Endothelial cell of umbilical vein (primary cell): ENCODE data around the gene PPP1R9B. TPM values are rescaled to one million over a fixed set of nuclear protein-coding genes. Genes with fewer than 3 reads are reported as not detected.

Source experiments
- BruUV-seq: library from RNA; stranded (reverse); fragments of 400-500 nt; replicated peaks from 2 replicates; lab custom pipeline; 2021; lab: Mats Ljungman, UMichigan
- CTCF ChIA-PET: fragments of 300-600, 350-600 bp; sonication (Branson Sonifier 250); formaldehyde crosslinking; loops from one replicate; lab custom pipeline; 2021; ENCODE audit warnings: antibody characterized with exemption, inconsistent platforms; lab: Charles Lee
- POLR2A ChIA-PET: fragments of 300-600, 350-600 bp; sonication (Branson Sonifier 250); formaldehyde crosslinking; loops from one replicate; lab custom pipeline; 2021; ENCODE audit warnings: antibody characterized with exemption, inconsistent platforms; lab: Charles Lee
- DNase-seq: peaks from one replicate; pipeline ENCODE4 v3.0.0-alpha.2; 2011; ENCODE audit warnings: low read depth, low spot score
- FAIRE-seq: peaks from 2 replicates; lab custom pipeline; 2011; peaks lifted over from hg19 to GRCh38; lab: Jason Lieb, UNC
- H2AFZ ChIP-seq: 2 replicates; pipeline ENCODE4 v1.6.0; 2012; ENCODE audit warnings: low read depth, low read length, control low read depth, inconsistent platforms
- H3K27ac ChIP-seq: 2 replicates; pipeline ENCODE4 v1.5.1; 2011; ENCODE audit warnings: low read depth, mild to moderate bottlenecking, control low read depth, low read length, moderate library complexity; ENCODE audit not compliant: insufficient read depth
- H3K27me3 ChIP-seq, 2 experiments: 2 replicates each; pipeline versions ENCODE4 v1.6.0 to v1.6.1; 2011; ENCODE audit warnings: low read length in 2 of 2, mixed read lengths in 1 of 2; ENCODE audit not compliant: control insufficient read depth in 2 of 2, insufficient read depth in 2 of 2
- H3K36me3 ChIP-seq, 2 experiments: 2 replicates in 1 of 2; 3 replicates in 1 of 2; pipeline ENCODE4 v1.5.1; 2011; ENCODE audit warnings: low read length in 2 of 2, mild to moderate bottlenecking in 1 of 2, moderate library complexity in 1 of 2; ENCODE audit not compliant: control insufficient read depth in 2 of 2, insufficient read depth in 2 of 2; ENCODE audit errors: extremely low read depth in 1 of 2
- H3K4me1 ChIP-seq: 3 replicates; pipeline ENCODE4 v1.5.1; 2011; ENCODE audit warnings: mild to moderate bottlenecking, low read length; ENCODE audit not compliant: control insufficient read depth, insufficient read depth; ENCODE audit errors: extremely low read depth
- H3K4me2 ChIP-seq: 2 replicates; pipeline ENCODE4 v1.6.1; 2011; ENCODE audit warnings: low read length, control low read depth, mixed read lengths; ENCODE audit not compliant: insufficient read depth
- H3K4me3 ChIP-seq, 3 experiments: fragments of 200-600 bp in 1 of 3; sonication (generic), shearing (Covaris generic) in 1 of 3; replicated peaks in 1 of 3; 2 replicates each; pipeline ENCODE4 v1.5.1; 2011 to 2016; ENCODE audit warnings: control low read depth in 3 of 3, low read length in 3 of 3, mild to moderate bottlenecking in 2 of 3, inconsistent platforms in 1 of 3, low read depth in 1 of 3, moderate library complexity in 1 of 3; ENCODE audit not compliant: insufficient read depth in 1 of 3
- H3K79me2 ChIP-seq: 2 replicates; pipeline ENCODE4 v1.6.0; 2012; ENCODE audit warnings: low read length, inconsistent platforms; ENCODE audit not compliant: control insufficient read depth, insufficient read depth
- H3K9ac ChIP-seq: replicated peaks from 2 replicates; pipeline ENCODE3; 2011; ENCODE audit warnings: low read length, control low read depth; ENCODE audit not compliant: insufficient read depth; ENCODE audit errors: extremely low read depth
- H3K9me1 ChIP-seq: replicated peaks from 3 replicates; pipeline ENCODE4 v1.6.0; 2011; ENCODE audit warnings: mild to moderate bottlenecking, low read length; ENCODE audit not compliant: control insufficient read depth, insufficient read depth; ENCODE audit errors: extremely low read depth
- H3K9me3 ChIP-seq: replicated peaks from 2 replicates; pipeline ENCODE4 v1.5.1; 2012; ENCODE audit warnings: low read length, inconsistent platforms; ENCODE audit not compliant: control insufficient read depth, insufficient read depth
- H4K20me1 ChIP-seq: replicated peaks from 2 replicates; pipeline ENCODE3; 2011; ENCODE audit warnings: mild to moderate bottlenecking, low read length; ENCODE audit not compliant: control insufficient read depth, insufficient read depth; ENCODE audit errors: extremely low read depth
- EZH2 ChIP-seq: IDR thresholded peaks from 2 replicates; pipeline ENCODE4 v1.6.1; 2012; ENCODE audit warnings: borderline replicate concordance, low read depth, mild to moderate bottlenecking, moderate library complexity, low read length, inconsistent platforms; ENCODE audit not compliant: severe bottlenecking
- FOS ChIP-seq: IDR thresholded peaks from 2 replicates; pipeline ENCODE4 v1.6.1; 2011; ENCODE audit warnings: mild to moderate bottlenecking, low read length, moderate library complexity, borderline replicate concordance; ENCODE audit not compliant: insufficient read depth
- GATA2 ChIP-seq: IDR thresholded peaks from 2 replicates; pipeline ENCODE4 v1.7.0; 2011; ENCODE audit warnings: low read depth, mild to moderate bottlenecking, moderate library complexity, mixed read lengths, low read length; ENCODE audit not compliant: insufficient read length, insufficient read depth
- JUN ChIP-seq: IDR thresholded peaks from 2 replicates; pipeline ENCODE4 v1.6.1; 2011; ENCODE audit warnings: borderline replicate concordance, low read depth; ENCODE audit not compliant: insufficient read length, insufficient read depth
- MYC ChIP-seq: IDR thresholded peaks from one replicate; pipeline ENCODE4 v1.6.1; 2011; ENCODE audit warnings: mild to moderate bottlenecking, low read depth, low read length
- POLR2A ChIP-seq: IDR thresholded peaks from 2 replicates; pipeline ENCODE4 v1.6.1; 2012; ENCODE audit warnings: low read depth, mild to moderate bottlenecking, control low read depth, low read length
- POLR2AphosphoS5 ChIP-seq: IDR thresholded peaks from 2 replicates; pipeline ENCODE4 v1.6.1; 2012; ENCODE audit warnings: low read depth, mild to moderate bottlenecking, control low read depth, low read length, moderate library complexity; ENCODE audit not compliant: insufficient read depth
- dilution Hi-C: fragments of 300-500 bp; cut with MboI; formaldehyde crosslinking; loops from one replicate; pipeline ENCODE4 v1.15.0; 2019; ENCODE audit warnings: low sequenced_read_pairs; ENCODE audit not compliant: extremely low pct_ligation_motif_present
- intact Hi-C: fragments of 100-400 bp; cut with micrococcal nuclease; formaldehyde crosslinking; loops from one replicate; pipeline ENCODE4 v1.10.0; 2022
- polyA plus RNA-seq, 4 experiments: library from polyadenylated mRNA; depleted of rRNA in 3 of 4; stranded (reverse) in 3 of 4; unstranded in 1 of 4; fragments of >200 nt; gene quantifications; 2 replicates each; pipeline versions ENCODE4 v1.2.1 to v1.2.3, GENCODE V29; 2011 to 2012; ENCODE audit warnings: missing spikeins in 1 of 4
- total RNA-seq: library from RNA; stranded (reverse); gene quantifications from 2 replicates; pipeline ENCODE4 v1.2.3, GENCODE V29; 2021
- TF ChIP-seq, protein P1 (sequence below), 2 donors: IDR thresholded peaks; 1 replicate in 1 of 2; 2 replicates in 1 of 2; pipeline ENCODE4 v1.5.1; 2011; ENCODE audit warnings: low read length in 2 of 2, mild to moderate bottlenecking in 2 of 2, moderate library complexity in 2 of 2, control low read depth in 1 of 2, inconsistent platforms in 1 of 2, low read depth in 1 of 2; ENCODE audit not compliant: insufficient read depth in 1 of 2; ENCODE audit errors: extremely low read depth in 1 of 2
- TF ChIP-seq, protein P2 (sequence below): IDR thresholded peaks from 2 replicates; pipeline ENCODE4 v1.6.1; 2011; ENCODE audit not compliant: insufficient read depth, insufficient read length

PPP1R9B gene
- total and polyA plus RNA-seq, 2 donors (not counting 3 experiments of a cell fraction or from before 2014, with no cell fraction given), result 20.1 to 60.2 TPM

DNA sequence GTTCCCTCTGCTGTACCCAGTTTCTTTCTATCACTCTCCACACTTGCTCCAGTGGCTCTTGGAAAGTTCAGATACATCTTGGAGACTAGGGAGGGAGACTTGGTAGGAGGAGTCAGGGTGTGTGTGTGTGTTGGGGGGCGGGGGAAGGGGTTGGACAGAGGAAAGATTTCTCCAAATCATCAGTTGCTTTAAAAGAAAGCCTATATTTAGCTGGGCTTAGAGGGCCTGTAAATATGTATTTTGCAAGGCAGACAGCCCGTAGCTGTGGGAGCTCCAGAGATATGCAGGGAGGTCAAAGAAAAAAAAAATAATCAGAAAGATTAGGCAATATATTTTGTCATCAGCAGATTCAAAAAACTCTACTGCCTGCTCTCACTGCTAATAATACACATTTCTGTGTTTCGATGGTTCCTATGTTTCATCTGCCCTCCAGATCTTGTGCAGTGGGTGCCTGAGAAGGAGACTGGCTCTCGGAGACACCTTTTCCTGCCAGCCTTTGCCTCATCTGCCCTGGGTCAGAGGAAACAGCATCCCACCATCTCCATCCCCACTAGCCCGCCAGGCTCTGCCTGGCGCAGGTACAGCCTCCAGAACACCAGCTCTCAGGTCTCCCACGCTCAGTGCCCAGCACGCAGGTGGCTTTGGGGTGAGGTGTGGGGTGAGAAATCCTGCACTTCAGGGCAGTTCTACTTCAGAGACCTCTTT, 4.8 kb upstream of the PPP1R9B start:
- no peak for FAIRE-seq
- no peak overlapping the region for H2AFZ ChIP-seq
- H3K4me2 ChIP-seq, result no peak overlapping the region

GRCh38 chr17:50154604-50155003, 4.1 kb upstream of the PPP1R9B start:
- Histone ChIP-seq H3K36me3 (no peaks in the 10 kb centered on the region), H2AFZ (no peak overlapping the region), H3K9me1 (no peaks in the 10 kb centered on the region), H3K27me3 (no peaks in the 10 kb centered on the region), H3K79me2 (peaks cover 11% of the 10 kb centered on the region), H3K9ac (no peak overlapping the region), H3K4me1 (peaks cover 14% of the 10 kb centered on the region), H3K4me3 (no peak overlapping the region), H3K9me3 (no peaks in the 10 kb centered on the region), H3K4me2 (no peak overlapping the region), H4K20me1 (no peaks in the 10 kb centered on the region), H3K27ac (no peak overlapping the region)
- CTCF ChIA-PET, result interaction anchor here (1.0 to 4.5 kb wide), 2 partner anchors 14 to 37 kb away, joined by 3 to 34 read pairs; no protein-coding TSS in a partner anchor
- DNase-seq (no peak), FAIRE-seq (no peak)
- TF ChIP-seq MYC (no peak), FOS (no peak), JUN (no peak), EZH2 (no peak), GATA2 (no peak), POLR2A (no peak), POLR2AphosphoS5 (no peak)
- TF ChIP-seq, protein P1, sequence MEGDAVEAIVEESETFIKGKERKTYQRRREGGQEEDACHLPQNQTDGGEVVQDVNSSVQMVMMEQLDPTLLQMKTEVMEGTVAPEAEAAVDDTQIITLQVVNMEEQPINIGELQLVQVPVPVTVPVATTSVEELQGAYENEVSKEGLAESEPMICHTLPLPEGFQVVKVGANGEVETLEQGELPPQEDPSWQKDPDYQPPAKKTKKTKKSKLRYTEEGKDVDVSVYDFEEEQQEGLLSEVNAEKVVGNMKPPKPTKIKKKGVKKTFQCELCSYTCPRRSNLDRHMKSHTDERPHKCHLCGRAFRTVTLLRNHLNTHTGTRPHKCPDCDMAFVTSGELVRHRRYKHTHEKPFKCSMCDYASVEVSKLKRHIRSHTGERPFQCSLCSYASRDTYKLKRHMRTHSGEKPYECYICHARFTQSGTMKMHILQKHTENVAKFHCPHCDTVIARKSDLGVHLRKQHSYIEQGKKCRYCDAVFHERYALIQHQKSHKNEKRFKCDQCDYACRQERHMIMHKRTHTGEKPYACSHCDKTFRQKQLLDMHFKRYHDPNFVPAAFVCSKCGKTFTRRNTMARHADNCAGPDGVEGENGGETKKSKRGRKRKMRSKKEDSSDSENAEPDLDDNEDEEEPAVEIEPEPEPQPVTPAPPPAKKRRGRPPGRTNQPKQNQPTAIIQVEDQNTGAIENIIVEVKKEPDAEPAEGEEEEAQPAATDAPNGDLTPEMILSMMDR (IDR thresholded peaks at IDR 0.05; ENCODE audit: extremely low read depth in 1 of 2, insufficient read depth in 1 of 2, low read depth in 1 of 2, low read length in 2 of 2), result no peak
- TF ChIP-seq, protein P2, sequence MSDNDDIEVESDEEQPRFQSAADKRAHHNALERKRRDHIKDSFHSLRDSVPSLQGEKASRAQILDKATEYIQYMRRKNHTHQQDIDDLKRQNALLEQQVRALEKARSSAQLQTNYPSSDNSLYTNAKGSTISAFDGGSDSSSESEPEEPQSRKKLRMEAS, result no peak
- BruUV-seq, result no TSS peak
- intact Hi-C loops (no loop called here), dilution Hi-C loops (no loop called here)
- POLR2A ChIA-PET, result no interaction called here

More for the DNA sequence above, 4.8 kb upstream of the PPP1R9B start:
- Histone ChIP-seq H3K9ac (no peak overlapping the region), H4K20me1 (no peaks in the 10 kb centered on the region), H3K9me1 (no peaks in the 10 kb centered on the region), H3K4me3 (no peak overlapping the region), H3K9me3 (no peaks in the 10 kb centered on the region), H3K4me1 (peaks cover 14% of the 10 kb centered on the region), H3K27me3 (peaks cover 0 to 2% of the 10 kb centered on the region in 2 experiments), H3K36me3 (no peaks in the 10 kb centered on the region), H3K27ac (no peak overlapping the region), H3K79me2 (peaks cover 5% of the 10 kb centered on the region)
- CTCF ChIA-PET, result interaction anchor here (4.5 kb wide), 1 partner anchor 15 kb away, joined by 34 read pairs; no protein-coding TSS in a partner anchor
- intact Hi-C loops (no loop called here), dilution Hi-C loops (no loop called here)
- TF ChIP-seq POLR2A (no peak), EZH2 (no peak)
- POLR2A ChIA-PET, result no interaction called here
- no TSS peak for BruUV-seq
- DNase-seq, result no peak
